Glomerular visceral epithelial cell (primary cell): ENCODE results near the gene ACAA1.
"Not testable (repeated sequence)": the region's sequence is repeated elsewhere in the genome, so short reads cannot be mapped to it uniquely, and the experiment has no call there.

Experiments
- DNase-seq: peaks from one replicate; pipeline ENCODE4 v3.0.0-alpha.2; 2016; ENCODE audit errors: extremely low spot score

Gene ACAA1

DNA sequence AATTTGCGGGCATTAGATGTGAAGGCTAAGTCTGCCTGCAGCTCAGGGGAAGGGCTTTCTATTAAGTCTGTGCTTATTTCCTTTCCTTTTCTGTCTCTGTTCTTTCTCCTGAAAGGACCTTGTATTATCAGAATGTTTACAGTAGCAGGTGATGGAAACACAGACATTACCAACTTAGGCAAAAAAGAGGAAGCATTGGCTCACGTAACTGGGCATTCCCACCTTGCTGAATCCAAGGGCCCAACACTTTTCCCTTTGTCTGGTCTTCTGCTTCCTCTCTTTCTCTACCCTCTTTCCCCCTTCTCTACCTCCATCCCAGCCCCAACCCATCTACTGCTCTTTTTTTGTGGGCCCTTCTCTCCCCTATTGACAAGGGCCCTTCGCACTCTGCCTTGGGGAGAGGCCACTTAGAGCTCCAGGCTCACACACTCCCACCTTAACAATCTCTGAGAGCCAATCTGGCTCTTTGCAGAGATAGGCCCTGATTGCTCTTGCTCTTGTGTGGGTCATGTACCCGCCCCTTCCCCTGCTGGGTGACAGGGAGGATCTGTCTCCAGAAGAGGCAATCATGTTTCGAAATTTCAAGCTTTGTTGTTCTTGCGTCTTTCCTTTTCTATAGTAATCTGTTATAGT is 35.0 kb downstream of the ACAA1 start:
- no peak for DNase-seq

GRCh38 chr3:38100498-38100897 is 36.4 kb downstream of the ACAA1 start:
- DNase-seq: no peak

DNA sequence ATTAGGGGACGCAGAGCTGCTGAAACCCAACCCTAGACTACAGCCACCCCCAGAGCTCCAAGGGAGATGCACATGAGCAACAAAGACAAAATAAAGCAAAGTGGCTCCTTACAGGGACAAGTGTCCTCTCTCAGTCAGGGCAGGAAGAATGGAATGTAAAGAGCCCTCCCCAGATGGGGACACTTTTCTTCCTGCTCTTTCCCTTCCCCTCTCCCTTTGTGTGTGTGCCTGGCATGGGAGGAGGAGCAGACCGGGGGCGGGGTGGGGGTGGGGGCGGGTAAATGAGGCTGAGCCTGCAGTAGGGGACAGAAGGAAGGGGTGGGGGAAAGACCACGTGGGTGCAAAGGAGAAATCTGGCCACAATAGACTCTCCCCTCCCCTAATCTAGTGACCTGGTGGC is 37.4 kb downstream of the ACAA1 start:
- DNase-seq: no peak

DNA sequence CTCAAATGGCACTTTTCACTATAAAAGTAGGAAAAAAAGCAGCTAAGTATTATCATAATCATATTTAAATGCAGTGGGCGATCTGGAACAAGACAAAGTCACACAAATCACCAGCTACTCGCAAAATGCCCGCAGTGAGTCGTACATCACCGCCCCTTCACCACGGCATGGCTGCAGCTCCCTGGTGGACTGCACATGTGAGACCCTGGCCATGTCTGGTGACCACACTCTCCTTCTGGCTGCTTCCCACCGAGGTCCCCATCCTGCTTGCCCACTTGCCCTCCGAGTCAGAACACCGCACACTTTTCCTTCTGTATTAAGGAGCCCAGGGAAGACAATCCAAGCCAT is 38.6 kb downstream of the ACAA1 start:
- DNase-seq: no peak

GRCh38 chr3:38097446-38098375 is 39.2 kb downstream of the ACAA1 start:
- no peak for DNase-seq

DNA sequence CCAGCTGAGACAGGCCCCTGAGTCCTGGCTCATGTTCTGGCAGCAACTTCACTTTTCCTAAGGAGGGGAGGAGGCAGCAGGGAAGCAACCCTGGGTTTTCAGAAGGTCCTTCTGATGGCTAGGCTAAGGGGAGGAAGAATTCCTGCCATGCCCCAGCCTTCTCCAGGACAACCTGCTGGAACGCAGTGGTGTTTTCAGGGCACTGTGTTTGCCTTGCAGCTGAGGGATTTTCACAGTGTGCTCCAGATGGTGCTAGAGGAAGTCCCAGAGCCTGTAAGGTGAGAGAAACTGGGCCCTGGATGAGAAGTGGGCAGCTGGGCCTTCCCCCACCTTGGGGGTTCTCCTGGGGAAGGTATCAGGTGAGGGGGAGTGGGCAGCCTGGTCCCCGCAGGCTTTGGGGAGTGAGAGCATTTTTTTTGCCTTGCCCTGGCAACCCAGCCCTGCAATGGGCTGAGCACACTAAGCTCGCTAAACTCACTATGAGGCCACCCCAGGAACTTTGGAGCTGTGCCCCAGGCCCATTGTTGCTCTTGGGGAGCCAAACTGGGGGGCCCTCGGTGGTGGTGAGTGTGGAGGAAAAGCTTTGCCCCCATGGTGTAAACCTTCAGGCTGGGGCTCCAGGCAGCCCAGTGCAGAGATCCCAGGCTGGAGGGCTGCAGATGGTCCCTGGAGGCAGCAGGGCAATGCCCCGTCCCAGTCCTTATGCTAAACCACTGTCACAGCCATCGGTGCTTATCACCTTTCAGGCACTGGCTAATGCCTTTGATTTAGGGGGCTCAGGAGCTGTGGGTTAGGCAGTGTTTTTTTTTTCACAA is 41.1 kb downstream of the ACAA1 start:
- no peak for DNase-seq

DNA sequence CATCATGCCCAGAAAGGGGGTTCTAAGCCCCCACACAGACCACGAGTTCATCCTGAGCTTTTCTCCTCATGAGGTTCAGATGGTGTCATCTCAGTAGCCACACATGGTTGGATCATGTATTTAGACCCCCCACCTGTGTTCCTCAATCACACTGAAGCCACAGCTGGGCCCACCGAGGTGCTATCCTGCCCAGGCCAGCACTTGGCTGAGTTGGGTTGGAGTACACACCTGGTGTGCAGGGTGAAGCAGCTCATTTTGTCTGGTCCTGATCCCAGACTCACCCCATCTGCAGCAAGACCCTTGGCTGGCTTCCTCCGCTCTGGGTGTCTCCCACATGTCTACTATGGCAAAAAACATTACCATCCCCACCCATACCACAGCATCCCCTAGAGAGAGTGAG is 41.9 kb downstream of the ACAA1 start:
- no peak for DNase-seq

GRCh38 chr3:38090453-38090852 is 46.5 kb downstream of the ACAA1 start:
- no peak for DNase-seq

DNA sequence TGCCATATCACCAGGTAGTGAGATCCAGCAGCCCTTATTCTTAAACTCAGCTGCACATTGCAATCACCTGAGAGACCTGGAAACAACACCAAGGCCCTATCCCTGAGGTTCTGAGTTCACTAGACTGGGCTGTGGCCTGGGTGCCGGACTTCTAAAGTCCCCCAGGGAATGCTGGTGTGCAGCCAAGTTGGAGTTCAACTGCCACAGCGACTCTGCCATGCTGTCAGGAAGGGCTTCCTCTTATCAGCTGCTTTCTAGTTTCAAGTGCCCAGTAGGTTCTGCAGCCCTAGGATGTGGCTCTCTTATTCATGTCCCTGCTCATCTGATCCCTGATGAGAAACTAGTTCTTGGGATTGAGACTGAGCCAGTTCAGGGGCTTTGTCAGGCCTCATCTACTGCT is 47.8 kb downstream of the ACAA1 start:
- no peak for DNase-seq

GRCh38 chr3:38088126-38089078 is 48.5 kb downstream of the ACAA1 start:
- DNase-seq: no peak

GRCh38 chr3:38087278-38087677 is 49.6 kb downstream of the ACAA1 start:
- not testable (repeated sequence) for DNase-seq

DNA sequence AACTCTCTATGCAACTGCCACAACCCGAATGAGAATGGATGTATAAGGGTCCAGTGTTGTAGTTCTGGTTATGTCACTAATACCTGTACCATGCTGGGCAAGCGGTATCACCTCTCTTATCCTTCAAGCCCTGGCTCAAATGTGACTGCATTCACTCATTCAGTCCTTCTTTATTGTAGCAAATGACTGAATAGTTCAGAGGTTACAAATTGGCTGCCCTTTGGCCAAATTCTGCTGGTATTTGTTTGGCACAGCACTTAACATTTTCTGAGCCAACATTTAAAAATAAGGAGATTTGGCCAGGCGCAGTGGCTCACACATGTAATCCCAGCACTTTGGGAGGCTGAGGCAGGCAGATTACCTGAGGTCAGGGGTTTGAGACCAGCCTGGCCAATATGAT is 50.4 kb downstream of the ACAA1 start:
- no peak for DNase-seq

DNA sequence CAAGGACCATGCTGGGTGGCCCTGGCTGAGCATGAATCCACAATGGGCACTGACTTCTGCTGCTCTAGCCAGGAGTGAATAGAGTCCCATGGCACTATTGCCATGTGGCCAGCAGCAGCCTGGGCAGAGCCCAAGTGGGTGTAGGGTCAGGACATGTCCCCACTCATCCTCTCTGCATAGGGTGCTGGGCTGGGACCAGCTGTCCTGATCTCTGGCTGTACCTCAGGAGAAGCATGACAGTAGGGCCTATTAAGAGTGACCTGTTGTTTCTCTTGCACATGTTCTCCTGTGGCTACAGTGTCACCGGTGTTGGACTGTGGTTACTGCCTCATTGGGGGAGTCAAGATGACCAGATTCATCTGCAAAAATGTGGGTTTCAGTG is 51.0 kb downstream of the ACAA1 start:
- DNase-seq: no peak

DNA sequence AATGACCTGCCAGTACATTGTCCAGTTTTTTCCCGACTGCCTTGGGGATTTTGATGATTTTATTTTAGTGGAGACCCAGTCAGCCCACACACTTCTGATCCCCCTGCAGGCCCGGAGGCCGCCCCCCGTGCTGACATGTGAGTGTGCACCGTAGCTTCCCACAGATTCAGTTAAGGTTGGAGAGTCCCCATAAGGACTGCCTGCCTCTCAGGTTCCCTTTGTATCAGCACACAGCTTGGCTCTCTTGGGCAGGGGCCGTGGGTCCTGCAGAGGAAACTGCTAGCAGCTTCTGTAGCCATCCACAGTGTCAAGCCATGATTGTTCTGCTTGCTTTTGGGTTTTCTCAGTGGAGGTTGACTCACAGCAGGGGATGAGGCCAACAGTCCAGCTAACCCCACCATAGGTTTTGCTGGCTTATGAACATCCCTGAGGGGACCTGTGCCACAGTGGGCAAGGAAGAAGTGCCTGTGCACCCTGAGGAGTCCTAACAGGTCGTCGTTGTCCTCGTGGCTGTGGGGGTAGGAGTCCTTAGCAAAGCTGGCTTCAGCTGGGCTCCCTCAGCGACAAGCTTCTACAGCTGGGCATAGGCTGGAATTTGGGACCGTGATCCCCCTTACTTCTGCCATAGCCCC is 51.5 kb downstream of the ACAA1 start:
- DNase-seq: no peak

DNA sequence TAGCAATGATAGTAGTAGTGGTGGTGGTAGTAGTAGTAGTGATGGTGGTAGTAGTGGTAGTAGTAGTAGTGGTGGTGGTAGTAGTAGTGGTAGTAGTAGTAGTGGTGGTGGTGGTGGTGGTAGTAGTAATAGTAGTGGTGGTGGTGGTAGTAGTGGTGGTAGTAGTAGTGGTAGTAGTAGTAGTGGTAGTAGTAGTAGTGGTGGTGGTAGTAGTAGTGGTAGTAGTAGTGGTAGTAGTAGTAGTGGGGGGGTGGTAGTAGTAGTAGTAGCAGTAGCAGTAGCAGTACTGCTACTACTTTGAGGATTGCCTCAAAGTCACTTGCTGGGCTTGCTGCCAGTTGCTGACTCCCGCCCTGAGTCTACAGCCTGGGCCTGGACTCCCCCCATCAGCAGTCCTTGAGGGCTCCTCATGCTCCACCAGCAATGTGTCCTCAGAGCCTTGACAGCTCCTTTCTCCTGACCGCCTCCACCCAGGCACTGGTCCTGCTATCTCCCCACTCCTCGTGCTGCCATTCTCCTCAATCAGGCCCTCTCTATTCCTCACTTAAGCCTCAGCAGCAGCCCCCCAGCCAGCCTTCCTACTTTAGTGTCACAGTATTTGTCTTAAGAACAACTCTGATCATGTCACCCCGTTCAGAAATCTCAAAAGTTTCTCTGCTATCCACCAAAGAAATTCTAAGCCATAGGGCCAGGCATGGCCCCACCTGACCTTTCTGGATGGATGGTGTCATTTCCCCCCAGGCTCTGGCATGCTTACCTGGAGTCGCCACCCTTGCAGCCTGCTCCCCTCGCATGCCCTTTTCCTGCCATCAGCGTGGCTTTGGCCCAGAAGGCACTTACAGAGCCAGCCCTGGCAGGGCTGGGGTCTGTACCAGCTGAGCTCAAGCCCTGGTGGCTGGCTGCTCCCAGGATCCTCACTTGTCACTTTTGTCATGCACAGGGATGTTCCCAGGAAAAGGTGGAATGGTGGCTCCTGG is 52.3 kb downstream of the ACAA1 start:
- peak; percentile 7 for DNase-seq

DNA sequence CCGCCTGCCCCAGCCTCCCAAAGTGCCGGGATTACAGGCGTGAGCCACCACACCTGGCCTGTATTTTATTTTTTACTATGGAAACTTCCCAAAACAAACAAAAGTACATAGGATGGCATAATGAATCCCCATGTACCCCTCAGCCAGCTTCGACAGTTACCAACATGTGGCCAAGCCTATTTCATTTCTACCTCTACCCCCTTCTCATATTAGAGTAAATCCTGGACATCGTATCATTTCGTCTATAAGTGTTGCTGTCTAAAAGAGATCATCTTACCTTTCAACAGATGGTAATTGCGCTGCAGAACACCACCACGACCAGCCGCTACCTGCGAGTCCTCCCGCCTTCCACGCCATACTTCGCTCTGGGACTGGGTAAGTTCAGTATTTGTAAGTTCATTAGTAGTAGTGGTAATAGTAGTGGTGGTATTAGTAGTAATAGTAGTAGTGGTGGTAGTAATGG is 53.0 kb downstream of the ACAA1 start:
- DNase-seq: no peak

DNA sequence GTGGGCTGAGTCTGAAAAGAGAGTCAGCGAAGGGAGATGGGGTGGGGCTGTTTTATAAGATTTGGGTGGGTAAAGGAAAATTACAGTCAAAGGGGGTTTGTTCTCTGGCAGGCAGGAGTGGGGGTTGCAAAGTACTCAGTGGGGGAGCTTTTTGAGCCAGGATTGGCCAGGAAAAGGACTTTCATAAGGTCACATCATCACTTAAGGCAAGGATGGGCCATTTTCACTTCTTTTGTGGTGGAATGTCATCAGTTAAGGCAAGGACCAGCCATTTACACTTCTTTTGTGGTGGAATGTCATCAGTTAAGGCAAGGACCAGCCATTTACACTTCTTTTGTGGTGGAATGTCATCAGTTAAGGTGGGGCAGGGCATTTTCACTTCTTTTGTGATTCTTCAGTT is 53.7 kb downstream of the ACAA1 start:
- DNase-seq: not testable (repeated sequence)

- DNase-seq: not testable (repeated sequence)
Measured at GRCh38 chr3:38082296-38082695, 54.6 kb downstream of the ACAA1 start.

- not testable (repeated sequence) for DNase-seq
Measured at GRCh38 chr3:38077073-38077472, 59.9 kb downstream of the ACAA1 start.
